HAP-1 (cell line): ENCODE data around the gene LHFPL3.

Source experiments
- DNase-seq, 2 experiments: peaks; one replicate each; pipeline ENCODE4 v3.0.0-alpha.2; 2016 to 2020; ENCODE audit warnings: low spot score in 2 of 2
- H3K27me3 ChIP-seq: fragments of 250-450 bp; sonication (Bioruptor Pico); 2 replicates; pipeline ENCODE4 v1.5.1; 2020; ENCODE audit warnings: low read depth, mild to moderate bottlenecking, moderate library complexity
- H3K36me3 ChIP-seq: fragments of 250-450 bp; sonication (Bioruptor Pico); replicated peaks from 2 replicates; pipeline ENCODE4 v1.5.1; 2020; ENCODE audit warnings: mild to moderate bottlenecking
- H3K4me1 ChIP-seq: fragments of 250-450 bp; sonication (Bioruptor Pico); 2 replicates; pipeline ENCODE4 v1.5.1; 2020; ENCODE audit warnings: mild to moderate bottlenecking
- H3K4me3 ChIP-seq: fragments of 250-450 bp; sonication (Bioruptor Pico); 2 replicates; pipeline ENCODE4 v1.5.1; 2020; ENCODE audit warnings: mild to moderate bottlenecking, moderate library complexity
- H3K9me3 ChIP-seq: fragments of 250-450 bp; sonication (Bioruptor Pico); 2 replicates; pipeline ENCODE4 v1.5.1; 2020; ENCODE audit warnings: mild to moderate bottlenecking, moderate library complexity
- in situ Hi-C: fragments of 300-500 bp; cut with MboI; formaldehyde crosslinking; loops from 3 replicates; pipeline ENCODE4 v1.14.3; 2020; ENCODE audit warnings: low sequenced_read_pairs, inconsistent platforms, mixed read lengths

The LHFPL3 gene

DNA sequence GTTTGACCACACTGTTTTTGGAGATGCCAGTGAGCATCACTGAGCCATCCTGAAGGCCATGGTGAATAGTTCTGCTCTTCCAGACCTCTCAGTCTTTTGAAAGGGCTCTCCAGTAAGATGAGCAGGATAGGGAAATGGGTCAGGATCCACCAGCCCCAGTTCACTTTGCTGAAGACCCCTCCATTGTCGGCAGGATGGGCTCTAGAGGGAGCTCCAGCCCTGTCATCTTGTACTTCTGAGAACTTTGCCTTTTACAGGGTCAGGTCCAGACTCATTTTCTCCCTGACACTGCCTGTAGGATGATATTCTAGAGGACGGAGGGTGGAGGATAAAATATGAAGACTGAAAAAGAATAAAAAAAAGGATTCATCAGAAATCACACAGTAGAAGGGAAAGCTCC is 13.1 kb downstream of the LHFPL3 start:
- no peaks in the 10 kb centered on the region for H3K27me3 ChIP-seq
- no peaks in the 10 kb centered on the region for H3K4me1 ChIP-seq
- no peaks in the 10 kb centered on the region for H3K36me3 ChIP-seq
- H3K4me3 ChIP-seq = no peak overlapping the region
- DNase-seq = peak in 1 of 2 experiments; percentile 16
- in situ Hi-C loops = no loop called here
- no peaks in the 10 kb centered on the region for H3K9me3 ChIP-seq

DNA sequence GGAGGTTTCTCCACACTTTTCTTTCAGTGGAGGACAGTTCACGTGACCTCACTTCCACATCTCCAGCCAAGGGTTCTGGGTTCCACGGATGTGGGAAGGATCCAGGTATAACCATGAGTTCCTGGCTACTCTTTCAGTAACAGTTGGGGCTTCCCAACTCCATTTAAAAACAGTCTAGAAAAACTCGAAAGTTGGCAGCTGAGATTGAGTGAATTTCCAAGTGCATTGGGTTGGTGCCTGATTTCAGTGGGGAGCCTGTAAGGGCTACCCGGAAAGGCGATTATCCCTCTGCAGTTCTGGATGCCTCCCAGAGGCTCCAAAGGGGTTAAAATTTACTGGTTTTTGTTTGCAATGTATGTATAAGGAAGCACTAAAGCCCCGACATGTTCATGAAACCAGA is 24.3 kb downstream of the LHFPL3 start:
- no peak overlapping the region for H3K4me3 ChIP-seq
- H3K36me3 ChIP-seq = no peaks in the 10 kb centered on the region
- no peaks in the 10 kb centered on the region for H3K9me3 ChIP-seq
- in situ Hi-C loops = no loop called here
- H3K4me1 ChIP-seq = no peaks in the 10 kb centered on the region
- peaks cover 9% of the 10 kb centered on the region; the same call in 1 of the 2 replicates for H3K27me3 ChIP-seq
- DNase-seq = no peak

DNA sequence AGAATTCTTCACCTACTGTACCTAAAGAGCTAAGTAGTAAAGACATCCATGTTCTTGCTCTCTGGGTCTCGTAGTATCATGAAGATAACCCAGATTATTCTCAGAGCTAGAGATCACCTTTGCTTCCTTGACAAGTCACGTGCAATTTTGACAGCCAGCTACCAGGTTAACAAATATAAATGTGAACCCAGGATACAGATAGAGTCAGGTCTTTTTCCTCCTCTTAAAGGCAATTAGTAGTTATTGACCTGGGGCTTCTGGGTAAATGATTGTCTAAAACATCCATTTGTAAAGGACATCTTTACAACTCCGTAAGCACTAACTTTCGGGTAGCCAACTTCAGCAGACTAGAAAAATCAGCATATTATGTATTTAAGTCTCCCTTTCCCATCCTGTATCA is 28.8 kb downstream of the LHFPL3 start:
- DNase-seq = no peak
- no peaks in the 10 kb centered on the region for H3K4me1 ChIP-seq
- no peaks in the 10 kb centered on the region for H3K36me3 ChIP-seq
- no peak overlapping the region for H3K4me3 ChIP-seq
- H3K27me3 ChIP-seq = peaks cover 12% of the 10 kb centered on the region
- H3K9me3 ChIP-seq = no peaks in the 10 kb centered on the region
- in situ Hi-C loops = no loop called here

DNA sequence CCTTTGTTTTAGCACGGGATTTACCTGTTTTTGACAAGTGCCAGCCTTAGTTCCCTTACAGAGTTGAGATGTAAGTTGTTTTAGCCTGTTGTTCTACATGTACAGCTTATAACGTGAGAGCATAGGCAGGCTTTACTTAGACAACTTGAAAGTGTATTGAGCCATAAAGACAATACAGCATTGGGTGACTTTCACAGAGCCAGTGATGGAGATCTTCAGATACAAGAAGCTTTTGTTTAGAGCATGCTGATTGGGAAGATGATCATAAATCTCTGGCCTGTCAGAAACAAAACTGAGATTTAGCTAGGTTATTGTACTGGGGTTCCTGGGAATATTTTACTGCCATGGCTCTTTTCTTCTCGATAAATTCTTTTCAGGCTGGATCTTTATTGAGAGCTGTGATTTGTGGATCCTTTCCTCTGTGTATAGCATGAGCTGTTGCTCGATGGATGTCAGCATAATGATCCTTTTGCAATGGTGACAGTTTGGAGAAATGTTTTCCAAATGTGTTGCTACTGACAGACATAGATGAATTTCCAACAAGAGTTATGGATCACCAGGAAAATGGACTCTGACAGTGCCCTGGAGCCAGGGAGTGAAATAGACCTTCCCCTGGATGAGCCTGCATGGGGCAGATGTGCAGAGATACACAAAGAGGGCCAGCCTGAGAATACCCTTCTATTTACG is 30.2 kb downstream of the LHFPL3 start:
- in situ Hi-C loops = no loop called here
- H3K36me3 ChIP-seq = no peaks in the 10 kb centered on the region
- no peak for DNase-seq
- no peaks in the 10 kb centered on the region for H3K9me3 ChIP-seq
- peaks cover 5% of the 10 kb centered on the region for H3K27me3 ChIP-seq
- H3K4me3 ChIP-seq = no peak overlapping the region
- no peaks in the 10 kb centered on the region for H3K4me1 ChIP-seq

DNA sequence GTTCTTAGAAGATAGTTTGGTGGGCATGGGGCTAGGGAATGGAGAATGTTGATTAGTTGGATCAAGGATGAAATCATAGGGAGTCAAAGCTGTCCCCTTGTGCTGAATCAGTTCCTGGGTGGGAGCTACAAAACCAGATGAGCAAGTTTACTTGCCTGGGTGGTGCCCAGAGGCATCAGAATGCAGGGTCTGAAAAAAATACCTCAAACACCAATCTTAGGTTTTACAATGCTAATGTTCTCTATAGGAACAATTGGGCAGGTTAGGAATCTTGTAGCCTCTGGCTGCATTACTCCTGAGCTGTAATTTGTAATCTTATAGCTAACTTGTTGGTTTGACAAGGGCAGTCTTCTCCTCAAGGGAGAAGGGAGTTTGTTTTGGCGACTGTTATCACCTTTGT is 34.4 kb downstream of the LHFPL3 start:
- H3K9me3 ChIP-seq = no peaks in the 10 kb centered on the region
- DNase-seq = no peak
- in situ Hi-C loops = no loop called here

DNA sequence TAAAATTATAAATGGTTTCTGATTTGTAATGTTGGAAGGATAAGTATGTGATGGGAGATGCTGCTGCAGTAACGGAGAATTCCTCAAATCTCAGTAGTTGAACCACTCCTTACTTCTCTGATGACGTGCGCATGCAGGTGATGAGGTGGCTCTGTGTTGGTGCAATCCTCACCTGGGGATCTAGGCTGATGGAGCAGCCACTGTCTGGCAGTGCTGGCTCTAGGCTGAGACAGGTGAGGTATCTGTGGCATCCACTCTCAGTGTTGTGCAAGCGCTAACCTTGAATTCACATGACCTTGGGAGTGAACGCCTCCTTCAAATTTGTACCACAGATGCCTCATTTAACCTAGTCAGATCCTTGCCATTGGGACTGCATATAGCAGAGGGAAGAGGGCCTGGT is 35.0 kb downstream of the LHFPL3 start:
- Histone ChIP-seq H3K4me1 (no peaks in the 10 kb centered on the region), H3K36me3 (no peaks in the 10 kb centered on the region), H3K27me3 (peaks cover 8% of the 10 kb centered on the region), H3K9me3 (no peaks in the 10 kb centered on the region), H3K4me3 (no peak overlapping the region)
- DNase-seq = no peak
- in situ Hi-C loops = no loop called here

More for the DNA sequence above, 34.4 kb downstream of the LHFPL3 start:
- Histone ChIP-seq H3K27me3 (peaks cover 8% of the 10 kb centered on the region), H3K4me1 (no peaks in the 10 kb centered on the region), H3K36me3 (no peaks in the 10 kb centered on the region), H3K4me3 (no peak overlapping the region)

DNA sequence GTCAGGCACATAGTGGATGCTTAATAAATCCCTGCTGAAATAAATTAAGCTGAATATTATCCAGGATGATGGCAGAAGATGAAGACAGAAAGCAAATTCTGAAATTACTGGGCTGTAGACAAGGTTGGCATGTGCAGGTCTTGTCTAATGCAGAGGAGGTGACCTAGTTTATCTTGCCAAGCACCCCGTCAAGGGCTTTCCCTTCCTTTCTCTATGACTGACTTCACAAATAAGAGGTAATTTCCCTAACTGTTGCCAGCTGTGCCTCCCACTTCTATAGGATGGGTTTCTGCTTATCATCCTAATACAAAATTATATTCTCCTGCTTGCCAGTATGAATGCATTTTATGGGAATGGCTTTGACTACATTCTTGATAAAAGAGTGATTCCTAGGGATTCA is 38.0 kb downstream of the LHFPL3 start:
- no peaks in the 10 kb centered on the region for H3K9me3 ChIP-seq
- H3K4me3 ChIP-seq = no peak overlapping the region
- DNase-seq = no peak
- in situ Hi-C loops = no loop called here
- H3K4me1 ChIP-seq = no peaks in the 10 kb centered on the region
- peaks cover 5% of the 10 kb centered on the region; the same call in 1 of the 2 replicates for H3K27me3 ChIP-seq
- no peaks in the 10 kb centered on the region for H3K36me3 ChIP-seq

DNA sequence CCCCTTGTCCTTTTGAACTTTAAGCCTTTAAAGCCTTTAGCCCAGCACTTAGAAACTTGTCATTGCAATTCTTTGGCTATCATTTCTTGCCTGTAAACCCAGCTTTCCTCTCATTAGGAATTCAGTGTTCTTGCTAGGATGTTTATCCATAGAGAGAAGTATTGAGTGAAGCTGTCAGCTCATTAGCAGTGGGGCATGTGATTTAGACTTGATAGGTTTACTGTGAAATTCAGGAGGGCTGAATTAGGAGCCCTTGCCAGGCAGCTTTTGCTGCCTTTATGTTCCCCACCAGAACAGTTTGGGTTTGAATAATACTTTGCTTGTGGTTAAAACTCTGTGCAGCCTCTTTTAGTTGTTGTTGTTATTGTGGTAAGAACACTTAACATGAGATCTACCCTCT is 39.5 kb downstream of the LHFPL3 start:
- no peak overlapping the region for H3K4me3 ChIP-seq
- no peaks in the 10 kb centered on the region for H3K36me3 ChIP-seq
- H3K9me3 ChIP-seq = no peaks in the 10 kb centered on the region
- H3K4me1 ChIP-seq = no peaks in the 10 kb centered on the region
- H3K27me3 ChIP-seq = peaks cover 5% of the 10 kb centered on the region; the same call in 1 of the 2 replicates
- DNase-seq = no peak
- in situ Hi-C loops = no loop called here

DNA sequence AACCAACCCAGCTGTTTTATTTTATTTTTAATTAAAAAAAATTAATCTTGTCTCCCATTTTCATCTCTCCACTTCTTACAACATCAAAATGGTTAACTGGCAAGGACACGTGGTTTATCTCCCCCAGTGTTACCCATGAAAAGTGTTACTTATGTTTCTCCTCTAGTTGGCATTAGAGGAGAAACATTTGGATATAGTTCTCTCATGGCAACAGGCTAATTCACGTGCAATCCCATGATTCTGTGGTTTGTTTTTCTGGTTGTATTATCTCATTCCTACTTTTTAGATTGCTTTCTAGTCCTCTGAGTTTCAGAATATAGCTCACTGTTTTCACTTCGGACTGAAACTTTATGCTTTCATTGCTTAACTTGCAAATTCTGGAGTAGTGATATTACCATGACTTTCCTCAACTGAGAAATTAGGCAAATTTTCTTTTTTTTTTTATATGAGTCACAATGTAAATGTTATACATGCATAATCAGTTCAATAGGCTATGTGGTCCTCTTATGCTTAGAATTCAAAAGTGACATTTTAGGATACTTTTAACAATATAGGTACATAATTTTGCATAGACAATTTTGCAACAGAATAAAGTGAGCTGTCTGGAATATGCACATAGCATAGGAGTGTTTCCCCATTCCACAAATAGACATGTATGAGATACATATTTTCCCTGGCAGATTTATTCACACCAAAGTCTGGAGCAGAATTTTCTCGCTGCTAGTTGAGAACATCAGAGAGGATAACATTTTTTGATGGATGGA is 43.0 kb downstream of the LHFPL3 start:
- H3K9me3 ChIP-seq = no peaks in the 10 kb centered on the region
- in situ Hi-C loops = no loop called here

DNA sequence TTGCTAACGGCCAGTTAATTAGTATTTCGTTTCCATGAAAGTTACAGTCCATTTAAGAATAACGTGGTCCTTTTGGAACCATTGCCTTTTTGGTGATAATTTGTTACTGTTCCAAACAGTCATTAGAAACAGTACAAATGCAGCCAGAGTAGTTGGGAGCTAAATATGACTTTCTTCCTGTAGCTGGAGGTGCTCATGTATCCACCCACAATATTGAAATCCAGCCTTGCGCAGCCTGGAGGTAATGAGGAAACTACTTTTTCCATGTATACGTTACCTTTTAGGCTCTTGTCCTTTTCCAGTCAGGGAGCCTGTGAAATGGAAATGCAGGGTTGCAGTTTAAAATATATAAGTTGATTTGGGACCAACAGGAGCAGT is 43.6 kb downstream of the LHFPL3 start:
- Histone ChIP-seq H3K36me3 (no peaks in the 10 kb centered on the region), H3K4me1 (no peaks in the 10 kb centered on the region), H3K27me3 (peaks cover 2% of the 10 kb centered on the region; the same call in 1 of the 2 replicates), H3K9me3 (no peaks in the 10 kb centered on the region), H3K4me3 (no peak overlapping the region)
- in situ Hi-C loops = no loop called here
- DNase-seq = no peak

More for the DNA sequence above, 43.0 kb downstream of the LHFPL3 start:
- no peak overlapping the region for H3K4me3 ChIP-seq
- H3K4me1 ChIP-seq = no peaks in the 10 kb centered on the region
- no peaks in the 10 kb centered on the region for H3K36me3 ChIP-seq
- DNase-seq = no peak
- peaks cover 2% of the 10 kb centered on the region; the same call in 1 of the 2 replicates for H3K27me3 ChIP-seq

DNA sequence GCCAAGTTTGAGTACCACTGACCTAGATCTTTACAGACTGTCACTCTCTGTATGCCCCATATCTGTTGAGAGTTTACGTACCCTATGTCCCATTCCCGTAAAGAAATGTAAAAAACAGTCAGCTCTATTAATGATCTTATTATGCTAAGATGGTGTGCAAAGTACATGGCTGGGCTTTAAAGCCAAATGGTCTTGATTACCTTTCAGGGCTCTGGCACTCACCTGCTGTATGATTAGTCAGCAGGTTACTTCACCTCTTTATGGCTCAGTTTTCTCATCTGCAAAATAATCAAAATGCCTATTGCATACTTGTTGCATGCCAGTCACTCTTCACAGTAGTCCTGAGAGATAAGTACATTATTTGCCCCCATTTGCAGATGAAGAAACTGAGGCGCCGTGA is 54.2 kb downstream of the LHFPL3 start:
- no peaks in the 10 kb centered on the region for H3K9me3 ChIP-seq
- no peaks in the 10 kb centered on the region for H3K36me3 ChIP-seq
- in situ Hi-C loops = no loop called here
- DNase-seq = no peak
- H3K4me3 ChIP-seq = no peak overlapping the region
- peaks cover 3% of the 10 kb centered on the region; the same call in 1 of the 2 replicates for H3K27me3 ChIP-seq
- no peaks in the 10 kb centered on the region for H3K4me1 ChIP-seq

DNA sequence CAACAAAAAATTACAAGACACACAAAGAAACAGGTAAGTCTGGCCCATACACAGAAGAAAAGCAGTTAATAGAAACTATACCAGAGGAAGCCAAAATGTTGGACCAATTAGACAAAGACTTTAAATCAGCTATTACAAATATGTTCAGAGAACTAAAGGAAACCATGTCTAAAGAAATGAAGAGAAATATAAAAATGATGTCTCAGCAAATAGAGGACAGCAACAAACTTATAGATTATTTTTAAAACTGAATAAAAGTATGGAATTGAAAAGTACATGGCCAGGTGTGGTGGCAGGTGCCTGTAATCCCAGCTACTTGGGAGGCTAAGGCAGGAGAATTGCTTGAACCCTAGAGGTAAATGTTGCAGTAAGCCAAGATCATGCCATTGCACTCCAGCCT is 58.5 kb downstream of the LHFPL3 start:
- Histone ChIP-seq H3K27me3 (no peaks in the 10 kb centered on the region), H3K4me3 (no peak overlapping the region), H3K36me3 (no peaks in the 10 kb centered on the region), H3K9me3 (no peaks in the 10 kb centered on the region; the same call in 1 of the 2 replicates), H3K4me1 (no peaks in the 10 kb centered on the region)
- no peak for DNase-seq
- in situ Hi-C loops = no loop called here

DNA sequence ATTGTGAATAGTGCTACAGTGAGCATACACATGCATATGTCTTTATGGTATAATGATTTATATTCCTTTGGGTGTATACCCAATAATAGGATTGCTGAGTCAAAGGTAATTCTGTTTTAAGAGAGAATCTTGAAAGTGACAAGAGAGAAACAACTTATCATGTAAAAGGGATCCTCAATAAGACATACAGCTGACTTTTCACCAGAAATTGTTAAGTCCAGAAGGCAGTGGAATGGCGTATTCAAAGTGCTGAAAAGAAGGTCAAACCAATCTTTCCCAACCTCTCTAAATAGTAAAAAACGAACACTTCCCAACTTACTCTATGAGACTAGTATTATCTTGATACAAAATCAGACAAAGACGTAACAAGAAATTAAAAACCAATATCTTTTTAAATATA is 59.8 kb downstream of the LHFPL3 start:
- DNase-seq = no peak
- in situ Hi-C loops = no loop called here
- Histone ChIP-seq H3K36me3 (no peaks in the 10 kb centered on the region), H3K4me3 (no peak overlapping the region), H3K9me3 (no peaks in the 10 kb centered on the region; the same call in 1 of the 2 replicates), H3K4me1 (no peaks in the 10 kb centered on the region), H3K27me3 (no peaks in the 10 kb centered on the region)

DNA sequence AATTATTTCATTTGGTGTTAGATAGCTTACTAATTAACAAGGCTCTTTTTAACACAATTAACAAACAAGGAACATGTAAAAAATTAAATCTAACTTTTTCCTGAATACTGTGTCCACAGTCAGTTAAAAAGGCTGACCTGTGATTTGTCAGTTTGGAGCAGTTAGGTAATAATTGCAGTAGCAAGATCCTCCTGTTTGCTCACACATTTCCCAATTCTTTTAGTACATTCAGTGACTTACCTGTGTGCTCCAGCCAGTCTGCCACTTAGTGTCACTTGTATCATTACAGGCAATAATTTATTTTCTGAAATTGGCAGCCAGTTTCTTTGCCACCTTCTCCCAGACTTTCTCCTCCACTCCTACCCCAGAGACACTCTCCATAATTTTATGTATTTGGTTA is 66.8 kb downstream of the LHFPL3 start:
- in situ Hi-C loops = no loop called here
- Histone ChIP-seq H3K36me3 (no peaks in the 10 kb centered on the region), H3K4me1 (no peaks in the 10 kb centered on the region)

More for the DNA sequence above, 66.8 kb downstream of the LHFPL3 start:
- Histone ChIP-seq H3K27me3 (peaks cover 4% of the 10 kb centered on the region; the same call in 1 of the 2 replicates), H3K9me3 (no peaks in the 10 kb centered on the region), H3K4me3 (no peak overlapping the region)
- no peak for DNase-seq
